GM21619 (cell line): Measurements from ENCODE around the gene ALPI.

Source experiments
- ATAC-seq: cut with Tn5 transposase; IDR thresholded peaks from one replicate; pipeline ENCODE4 v1.9.1; 2021; ENCODE audit not compliant: unreplicated experiment

Gene ALPI

GRCh38 chr2:232483923-232484627, 28.1 kb downstream of the ALPI start:
- no peak for ATAC-seq

- ATAC-seq: no peak
Measured at GRCh38 chr2:232484628-232485347, 28.8 kb downstream of the ALPI start.

DNA sequence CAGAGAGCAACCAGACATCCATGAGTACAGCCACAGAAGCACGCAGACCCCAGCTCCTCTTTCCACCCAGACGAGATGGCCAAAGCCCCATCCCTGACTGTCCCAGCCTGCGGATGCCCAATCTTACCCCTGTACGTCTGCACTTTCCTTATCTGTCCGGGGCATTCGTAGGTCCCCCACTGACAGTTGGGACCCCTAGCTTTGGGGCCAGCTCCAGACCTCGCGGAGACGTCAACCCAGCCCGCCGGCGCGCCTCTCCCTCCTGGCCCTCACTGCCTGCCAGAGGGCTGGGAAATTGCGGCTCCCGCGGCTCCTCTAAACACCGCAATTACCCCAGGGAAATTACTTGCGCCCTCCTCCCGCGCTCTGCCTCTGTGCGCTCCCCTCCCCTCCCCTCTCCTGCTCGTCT, 29.4 kb downstream of the ALPI start:
- ATAC-seq: no peak

GRCh38 chr2:232485757-232486557, 30.0 kb downstream of the ALPI start:
- no peak for ATAC-seq

DNA sequence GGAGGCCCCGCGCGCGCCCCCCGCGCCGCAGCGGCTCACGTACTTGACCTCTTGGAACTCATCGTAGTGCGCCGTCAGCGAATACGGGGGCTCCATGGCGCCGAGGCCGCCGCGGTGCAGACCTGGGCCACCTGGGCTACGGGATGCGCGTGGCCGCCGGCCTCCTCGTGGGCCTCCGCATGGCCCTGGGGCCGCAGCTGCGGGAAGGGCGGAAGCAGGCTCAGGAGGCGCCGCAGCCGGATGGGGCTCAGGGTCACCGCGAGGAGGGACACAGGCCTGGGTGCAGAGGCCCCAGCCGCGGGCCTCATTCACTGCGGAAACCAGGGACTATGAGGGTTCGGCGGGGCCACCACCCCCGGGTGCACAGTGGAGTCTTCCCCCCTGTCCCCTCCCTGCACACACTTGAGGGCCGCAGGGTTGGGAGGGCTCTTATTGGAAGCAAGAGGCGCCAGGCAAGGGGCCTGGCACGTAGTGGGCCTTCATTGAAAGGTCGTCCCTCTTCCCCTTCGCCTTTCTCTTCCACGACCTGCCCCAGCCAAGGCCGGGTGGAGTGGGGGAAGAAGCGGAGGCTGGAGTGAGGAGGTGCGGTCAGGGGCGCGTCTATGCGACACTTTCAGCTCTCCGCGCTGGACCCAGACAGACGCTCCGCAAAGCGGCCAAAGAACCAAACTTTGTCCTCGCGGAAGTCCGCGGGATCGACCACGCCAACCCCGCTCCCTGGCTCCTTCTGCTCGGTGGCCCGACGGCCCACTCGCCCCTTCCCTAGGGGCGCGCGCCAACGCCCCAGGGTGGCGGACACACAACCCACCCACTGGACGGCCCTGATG, 30.8 kb downstream of the ALPI start:
- no peak for ATAC-seq

GRCh38 chr2:232487385-232488096, 31.6 kb downstream of the ALPI start, which contains the start of gene ECEL1:
Gene ECEL1, minus strand, starts transcription at chr2:232487834. Its CDS starts 1,181 bp downstream, at chr2:232486653.
- no peak for ATAC-seq

DNA sequence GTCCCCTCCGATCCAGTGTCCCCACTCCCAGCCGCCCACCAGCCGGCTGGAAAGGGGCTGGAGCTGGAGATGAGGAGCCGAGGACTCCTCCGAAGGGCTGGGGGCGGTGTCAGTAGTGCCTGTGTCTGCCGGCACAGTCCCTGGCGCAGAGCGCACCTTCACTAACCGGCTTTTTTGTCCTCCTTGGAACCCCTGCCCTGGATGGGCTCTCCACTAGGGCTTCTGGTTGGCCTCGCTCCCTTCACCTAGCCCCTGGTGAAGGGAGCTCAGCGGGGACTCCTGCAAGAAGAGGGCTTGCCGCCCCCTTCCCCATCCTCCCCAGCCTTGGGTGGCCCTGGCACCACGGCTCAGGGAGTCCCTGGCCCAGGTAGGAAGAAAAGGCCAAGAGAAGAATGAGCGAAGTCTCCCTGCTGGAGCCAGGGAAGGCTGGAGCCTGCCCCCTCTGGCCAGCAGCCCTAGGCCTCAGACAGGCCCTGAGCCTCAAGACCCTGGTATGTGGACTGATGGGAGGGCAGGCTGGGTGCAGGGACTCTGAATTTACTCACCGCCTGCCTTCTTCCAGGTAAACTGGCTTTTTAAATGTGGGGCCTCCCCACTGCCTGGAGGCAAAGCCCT, 32.3 kb downstream of the ALPI start:
- no peak for ATAC-seq

DNA sequence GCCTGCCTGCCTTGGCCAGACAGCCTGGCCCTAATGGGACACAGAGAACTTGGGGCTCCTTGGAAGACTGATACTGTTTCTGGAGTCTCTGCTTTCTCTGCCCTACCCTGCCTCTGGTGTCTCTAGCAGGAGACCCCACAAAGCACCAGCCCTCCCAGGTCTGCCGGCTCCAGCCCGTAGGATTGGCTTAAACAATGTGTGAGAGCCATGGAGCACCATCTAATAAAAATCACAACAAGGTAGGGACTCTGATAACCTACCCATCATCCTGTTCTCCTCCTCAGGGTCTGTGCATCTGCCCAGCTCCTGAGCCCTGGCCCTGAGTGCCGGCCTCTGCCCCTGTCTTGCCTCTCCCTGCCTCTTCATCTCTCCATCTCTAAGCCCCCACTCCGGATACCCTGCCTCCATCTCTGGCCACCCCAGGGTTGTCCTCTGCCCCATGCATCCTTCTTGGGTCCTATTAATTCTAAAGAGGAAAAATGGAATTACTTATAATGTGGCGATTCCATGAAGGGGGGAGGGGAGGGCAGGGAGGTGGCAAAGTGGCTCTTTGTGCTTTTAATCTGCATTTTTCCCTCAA, 32.9 kb downstream of the ALPI start:
- no peak for ATAC-seq

- ATAC-seq: no peak
Measured at GRCh38 chr2:232489516-232490220, 33.7 kb downstream of the ALPI start.

- no peak for ATAC-seq
Measured at GRCh38 chr2:232490221-232491138, 34.5 kb downstream of the ALPI start.

DNA sequence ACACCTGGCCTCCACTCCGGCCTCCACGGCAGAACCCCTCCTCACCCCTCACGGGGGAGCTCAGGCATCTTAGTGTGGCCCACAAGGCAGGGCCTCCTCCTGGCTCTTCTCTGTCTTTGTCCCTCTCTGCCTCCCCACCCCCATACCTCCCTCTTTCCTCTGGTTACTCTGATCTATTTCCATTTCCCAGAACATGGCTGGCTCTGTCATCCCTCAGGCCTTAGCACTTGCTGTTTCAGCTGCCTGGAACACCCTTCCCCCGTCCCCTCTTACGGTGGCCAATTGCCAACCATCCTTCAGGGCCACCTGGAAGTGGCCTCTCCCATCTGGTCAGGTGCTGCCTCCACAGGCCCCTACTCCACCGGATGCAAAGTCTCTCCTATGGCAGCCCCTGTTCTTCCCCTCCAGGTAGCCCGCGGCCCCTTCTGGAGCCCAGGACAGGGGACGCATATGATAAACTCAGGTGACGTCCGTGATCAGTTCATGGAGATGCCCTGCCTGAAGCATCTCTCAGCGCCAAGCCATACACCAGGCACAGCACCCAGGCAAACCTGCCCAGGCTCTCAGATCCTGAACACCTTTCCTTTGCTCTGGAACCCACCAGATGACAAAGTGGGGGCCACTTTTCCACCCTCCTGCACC, 35.3 kb downstream of the ALPI start:
- no peak for ATAC-seq

DNA sequence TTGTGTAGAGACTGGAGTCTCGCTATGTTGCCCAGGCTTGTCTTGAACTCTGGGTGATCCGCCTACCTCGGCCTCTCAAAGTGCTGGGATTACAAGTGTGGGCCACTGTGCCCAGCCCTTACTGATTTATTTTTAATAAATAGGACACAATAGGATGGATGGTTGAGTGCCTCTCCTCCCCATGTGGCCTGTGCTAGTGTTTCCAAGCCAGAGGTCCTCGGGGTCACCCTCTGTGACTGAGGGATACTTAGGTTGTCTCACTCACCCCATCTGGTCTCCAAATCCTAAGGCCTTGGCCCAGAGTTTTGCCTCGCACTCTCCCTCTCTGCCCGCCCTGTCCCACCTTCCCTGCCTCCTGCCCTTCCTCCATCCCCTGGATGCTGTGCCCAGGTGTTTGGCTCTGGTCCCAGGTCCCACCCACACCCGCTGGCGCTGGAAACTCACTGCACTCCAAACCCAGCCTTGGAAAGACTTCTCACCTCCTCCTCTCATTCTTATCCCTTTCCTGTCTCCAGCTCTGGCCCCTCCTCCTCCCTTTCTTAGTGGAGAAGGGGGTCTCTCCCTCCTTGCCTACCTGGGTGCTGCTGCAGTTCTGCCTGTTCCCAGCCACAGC, 36.4 kb downstream of the ALPI start:
- ATAC-seq: no peak

DNA sequence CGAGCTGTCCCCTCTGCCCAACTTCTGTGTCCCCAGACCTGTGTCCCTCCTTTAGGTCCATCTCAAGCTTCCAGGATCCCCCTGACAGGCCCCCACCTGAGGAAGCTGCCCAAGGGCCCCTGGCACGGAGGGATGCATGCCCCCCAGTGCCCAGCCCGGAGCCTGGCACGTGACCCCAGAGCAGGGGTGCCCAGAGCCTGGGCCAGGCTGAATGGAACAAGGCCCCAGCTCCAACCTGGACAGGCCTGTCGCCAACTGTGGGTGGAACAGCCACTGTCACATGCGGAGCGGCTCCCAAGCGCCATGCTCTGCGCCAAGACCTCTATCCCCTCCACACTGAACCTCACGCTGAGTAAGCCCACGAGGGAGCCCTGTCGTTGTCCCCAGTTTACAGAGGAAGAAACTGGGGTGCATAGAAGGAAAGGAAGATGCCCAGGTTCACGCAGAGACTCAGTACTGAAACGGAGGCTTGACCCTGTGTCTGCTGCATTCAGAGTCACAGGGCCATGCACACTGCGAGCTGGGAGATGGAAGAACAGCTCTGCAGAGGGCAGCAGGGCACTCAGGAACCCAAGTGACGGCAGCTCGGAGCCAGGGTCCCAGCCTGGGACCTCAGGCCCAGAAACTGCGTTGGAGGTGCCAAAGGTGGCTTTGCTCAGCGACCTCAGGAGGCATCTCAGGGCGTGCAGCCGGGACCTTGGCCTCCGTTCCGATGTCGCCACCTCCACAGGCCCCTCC, 37.2 kb downstream of the ALPI start:
- ATAC-seq: no peak

DNA sequence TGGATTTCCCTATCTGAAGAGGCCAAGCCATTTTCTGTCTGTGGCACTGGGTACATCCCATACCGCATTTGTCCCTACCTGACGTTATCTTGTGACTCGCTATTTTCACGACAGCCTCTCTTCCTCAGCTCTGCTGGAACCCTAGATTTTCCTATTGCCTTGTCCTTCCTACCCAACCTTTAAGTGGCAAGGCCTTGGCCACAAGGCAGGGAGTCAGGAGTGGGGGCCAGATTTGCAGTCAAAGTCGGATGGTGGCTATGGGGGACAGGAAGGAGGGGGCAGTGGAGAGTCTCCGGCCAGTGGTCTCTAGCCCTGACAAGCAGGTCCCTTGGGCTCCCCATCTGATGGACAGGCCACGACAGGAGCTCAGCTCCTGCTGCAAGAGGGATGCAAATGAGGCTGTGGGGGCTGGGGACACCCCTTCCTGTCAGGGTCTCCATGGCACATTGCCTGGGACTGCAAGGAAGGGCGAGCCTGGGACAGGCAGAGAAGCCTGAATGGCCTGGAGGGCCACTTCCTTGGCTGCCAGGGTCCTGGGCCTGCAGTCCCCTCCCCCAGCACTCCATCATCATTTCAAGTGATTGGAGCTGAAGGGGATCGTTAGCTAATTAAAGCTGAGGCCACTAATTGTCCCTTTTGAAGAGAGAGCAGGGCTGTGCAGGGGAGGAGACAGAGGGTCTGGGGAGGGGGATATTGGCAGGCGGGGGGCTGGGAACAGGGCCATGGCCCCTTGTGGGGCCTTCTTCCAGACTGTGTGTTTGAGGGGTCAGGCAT, 37.9 kb downstream of the ALPI start:
- no peak for ATAC-seq

DNA sequence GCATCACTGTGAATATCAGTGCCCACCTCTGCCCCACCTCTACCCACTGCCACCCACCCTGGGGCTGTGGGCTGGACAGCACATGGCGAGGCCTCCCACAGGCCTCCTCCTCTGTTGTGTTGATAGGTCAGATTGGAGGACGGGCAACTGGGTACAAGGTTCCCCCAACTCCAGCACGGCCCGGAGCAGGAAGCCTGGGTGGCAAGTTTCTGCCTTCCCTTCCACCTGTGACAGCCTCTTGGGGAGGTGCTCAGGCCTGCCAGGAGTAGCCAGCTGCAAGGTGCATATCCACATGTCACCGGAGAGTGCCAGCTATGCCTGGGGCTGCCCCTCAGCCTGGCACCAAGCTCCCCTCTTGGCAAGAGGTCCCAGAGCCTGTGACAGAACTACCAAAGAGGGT, 38.6 kb downstream of the ALPI start:
- no peak for ATAC-seq
